Daoy (cell line): ENCODE results near the gene PIEZO1. TPM values are rescaled to one million over a fixed set of nuclear protein-coding genes. Genes with fewer than 3 reads are reported as not detected.

ENCODE experiments used
- DNase-seq: peaks from one replicate; pipeline ENCODE4 v3.0.0-alpha.2; 2015; ENCODE audit warnings: low read depth
- total RNA-seq: library from RNA; depleted of rRNA; stranded (reverse); fragments of >200 nt; shearing (Covaris generic); gene quantifications from 2 replicates; pipeline ENCODE4 v1.2.3, GENCODE V29; 2014

Gene PIEZO1
- total RNA-seq, 1 experiment from 2014 or later: 62.9 TPM

DNA sequence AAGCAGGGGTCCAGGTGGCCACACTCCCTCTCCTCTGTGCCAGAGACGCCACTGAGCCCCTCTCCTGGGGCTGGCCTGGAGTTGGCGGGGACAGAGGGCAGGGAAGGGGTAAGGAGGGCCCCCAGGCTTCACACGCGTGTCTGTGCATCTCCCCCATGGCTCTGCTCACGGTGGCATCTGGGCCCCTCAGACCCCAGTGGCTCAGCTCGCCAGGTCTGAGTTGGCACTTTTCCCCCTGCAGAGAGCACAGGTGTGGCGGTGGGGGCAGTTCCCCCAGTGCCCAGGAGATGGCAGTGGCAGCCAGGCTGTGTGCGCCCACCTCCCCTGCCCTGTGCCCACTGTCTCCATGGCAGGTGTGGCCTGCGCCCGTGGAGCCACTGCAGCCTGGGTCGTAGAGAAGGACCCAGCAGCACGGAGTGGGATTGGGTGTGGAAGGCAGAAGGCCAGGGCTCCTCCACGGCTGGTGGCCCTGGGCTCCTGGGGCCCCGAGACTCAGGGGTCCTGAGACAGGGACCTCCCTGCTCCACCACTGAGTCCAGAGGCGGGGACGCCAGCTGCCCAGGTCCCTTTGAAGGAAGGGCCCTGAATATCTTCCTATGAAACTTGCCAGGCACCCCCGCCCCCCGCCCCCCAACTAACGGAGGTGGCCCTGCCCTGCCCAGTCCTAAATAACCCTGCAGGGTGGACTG is 31.0 kb upstream of the PIEZO1 start:
- DNase-seq: peak; percentile 64

DNA sequence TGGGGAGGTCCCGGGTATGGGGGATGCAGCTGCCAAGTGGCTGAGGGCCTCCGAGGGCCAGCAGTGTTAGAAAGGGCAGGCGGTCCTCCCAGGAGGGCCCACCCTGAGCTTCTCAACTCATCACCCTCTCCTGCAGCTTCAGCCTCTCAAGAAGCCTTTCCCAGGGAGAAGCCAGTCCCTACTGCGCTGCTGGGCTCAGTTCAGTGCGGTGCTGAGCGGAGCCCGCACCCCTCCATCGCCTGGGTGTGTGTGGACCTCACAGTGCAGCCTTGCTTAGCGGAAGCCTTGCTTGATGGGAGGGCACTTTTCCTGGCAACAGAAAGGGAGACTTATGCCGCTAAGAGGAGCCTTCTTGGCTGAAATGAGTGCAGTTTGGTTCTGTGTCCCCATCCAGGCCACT is 30.2 kb upstream of the PIEZO1 start:
- DNase-seq: no peak

DNA sequence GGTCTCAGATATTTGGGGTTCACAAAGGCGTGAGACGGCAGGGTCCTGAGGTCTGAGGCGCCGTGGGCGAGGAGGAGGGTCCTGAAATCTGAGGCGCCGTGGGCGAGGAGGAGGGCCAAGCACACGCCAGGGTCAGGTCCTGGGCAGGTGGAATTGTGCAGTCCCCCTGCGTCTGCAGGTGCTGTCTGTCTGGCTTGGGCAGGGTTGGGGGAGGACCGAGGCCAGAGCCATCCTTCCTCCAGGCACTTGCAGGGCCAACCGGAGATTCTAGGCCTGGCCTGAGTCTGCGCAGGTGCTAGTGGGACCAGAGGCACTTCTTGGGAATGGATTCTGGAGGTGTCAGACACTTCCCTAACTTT is 29.1 kb upstream of the PIEZO1 start:
- DNase-seq: no peak

DNA sequence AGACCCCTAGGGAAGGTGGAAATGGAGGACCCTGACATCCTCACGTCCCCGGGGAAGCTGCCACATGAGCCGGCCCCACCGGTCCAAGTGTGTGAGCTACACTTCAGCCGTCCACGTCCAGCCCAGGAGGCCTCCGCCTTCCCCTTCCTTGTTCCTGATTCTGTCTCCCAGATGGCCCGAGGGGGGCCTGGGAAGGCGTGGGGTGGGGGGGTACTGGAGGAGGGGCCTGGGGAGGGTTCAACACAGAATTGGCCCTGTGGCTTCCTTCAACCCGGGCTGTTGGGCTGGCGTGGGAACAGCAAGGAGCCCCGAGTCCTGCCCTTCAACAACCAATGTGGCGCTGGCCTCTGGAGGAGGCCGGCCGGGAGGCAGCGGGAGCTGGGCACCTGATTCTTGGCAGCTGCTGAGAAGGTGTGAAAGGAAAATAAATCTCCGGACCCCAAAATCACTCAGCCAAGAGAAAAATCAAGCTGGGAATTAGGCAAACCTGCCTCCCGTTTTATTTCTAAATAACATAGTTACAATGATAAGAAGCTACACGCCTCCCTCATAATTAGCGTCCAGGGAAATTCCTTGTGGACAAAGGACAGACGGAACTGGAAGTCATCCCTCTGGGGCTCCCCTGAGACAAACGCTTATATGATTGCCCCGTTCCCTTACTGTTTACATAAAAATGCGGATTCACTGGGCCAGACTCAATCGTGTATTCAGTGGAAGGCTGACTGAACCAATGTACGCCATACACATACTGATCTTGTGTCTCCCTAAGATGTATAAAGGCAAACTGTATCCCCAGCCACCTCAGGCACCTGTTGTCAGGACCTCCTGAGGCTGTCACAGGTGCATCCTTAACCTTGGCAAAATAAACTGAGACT is 28.5 kb upstream of the PIEZO1 start:
- no peak for DNase-seq

GRCh38 chr16:88812513-88813268 is 27.7 kb upstream of the PIEZO1 start:
- peak; percentile 41 for DNase-seq

DNA sequence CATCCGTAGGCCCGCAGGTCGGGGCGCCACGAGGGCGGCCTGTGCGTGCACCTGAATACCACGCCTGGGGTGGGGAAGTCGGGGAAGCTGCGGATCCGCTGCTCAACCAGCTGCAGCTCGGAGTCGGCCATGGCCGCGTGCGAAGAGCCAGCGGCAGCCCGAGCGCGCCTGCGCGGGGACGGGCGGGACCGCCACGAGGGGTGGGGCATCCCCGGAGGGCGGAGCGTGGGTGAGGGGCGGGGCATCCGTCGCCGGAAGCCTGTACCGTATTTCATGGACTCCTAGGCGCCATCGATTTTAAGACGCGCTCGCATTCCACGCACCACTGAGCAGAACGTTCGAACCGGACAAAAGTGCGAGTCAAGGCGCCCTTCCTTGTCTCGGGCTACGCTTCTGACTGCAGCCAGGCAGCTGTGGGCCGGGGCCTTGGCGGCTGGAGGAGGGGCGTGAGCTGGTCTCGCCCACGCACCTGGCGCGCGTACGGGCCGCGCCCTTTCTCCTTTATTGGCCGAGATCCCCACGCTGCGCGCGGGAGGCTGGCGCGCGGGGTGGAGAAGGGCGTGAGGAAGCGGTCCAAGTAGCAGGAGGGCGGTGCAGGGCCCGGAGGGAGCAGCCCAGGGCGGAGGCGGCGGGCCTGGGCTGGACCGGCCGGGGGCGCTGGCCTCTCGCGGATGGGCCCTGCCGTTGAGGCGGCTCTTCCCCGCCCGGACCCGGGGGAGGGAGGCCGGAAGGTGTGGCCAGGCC is 26.9 kb upstream of the PIEZO1 start, which contains the start of gene APRT:
Gene APRT, minus strand, starts transcription at position 160 of the 744 bp plus-strand sequence. Its CDS starts 29 bp downstream, at position 131.
- DNase-seq: peak; percentile 94

DNA sequence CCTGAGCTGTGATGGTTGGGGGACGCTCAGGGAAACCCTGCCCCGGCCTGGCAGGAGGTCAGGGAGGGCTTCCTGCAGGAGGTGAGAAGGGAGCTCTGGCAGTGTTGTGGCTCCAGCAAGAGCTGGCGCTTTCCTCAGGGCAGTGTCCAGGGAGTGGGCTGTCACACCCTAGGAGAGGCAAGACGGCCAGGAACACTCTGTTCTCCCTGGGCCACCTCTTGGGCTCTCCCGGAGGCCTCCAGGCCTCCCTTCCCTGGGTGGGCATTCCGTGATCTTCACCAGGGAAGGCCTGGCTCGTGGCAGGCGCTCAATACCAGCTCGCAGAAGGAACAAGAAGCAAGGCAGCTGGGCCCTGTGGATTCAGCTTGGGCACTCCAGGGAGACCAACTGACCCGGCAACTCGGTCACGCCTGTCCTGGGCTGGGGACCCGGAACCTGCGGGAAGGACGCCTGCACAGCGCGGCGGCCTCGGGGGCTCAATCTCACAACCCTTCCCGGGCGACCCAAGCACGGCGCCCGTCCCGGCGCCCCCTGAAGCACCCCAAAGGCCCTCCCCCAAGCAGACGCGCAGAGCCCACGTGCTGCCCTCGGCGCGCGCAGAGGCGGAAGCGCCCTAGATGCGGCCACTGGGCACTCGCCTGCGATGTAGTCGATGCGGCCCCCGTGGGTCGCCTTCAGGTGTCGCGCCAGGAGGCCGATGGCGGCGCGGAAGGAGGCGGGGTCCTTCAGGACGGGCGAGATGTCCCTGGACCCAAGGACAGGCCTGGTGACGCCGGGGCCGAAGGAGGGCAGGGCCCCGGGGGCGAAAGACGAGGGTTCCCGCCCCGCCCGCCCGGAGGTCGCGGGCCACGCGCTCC is 26.1 kb upstream of the PIEZO1 start:
- DNase-seq: peak; percentile 85

DNA sequence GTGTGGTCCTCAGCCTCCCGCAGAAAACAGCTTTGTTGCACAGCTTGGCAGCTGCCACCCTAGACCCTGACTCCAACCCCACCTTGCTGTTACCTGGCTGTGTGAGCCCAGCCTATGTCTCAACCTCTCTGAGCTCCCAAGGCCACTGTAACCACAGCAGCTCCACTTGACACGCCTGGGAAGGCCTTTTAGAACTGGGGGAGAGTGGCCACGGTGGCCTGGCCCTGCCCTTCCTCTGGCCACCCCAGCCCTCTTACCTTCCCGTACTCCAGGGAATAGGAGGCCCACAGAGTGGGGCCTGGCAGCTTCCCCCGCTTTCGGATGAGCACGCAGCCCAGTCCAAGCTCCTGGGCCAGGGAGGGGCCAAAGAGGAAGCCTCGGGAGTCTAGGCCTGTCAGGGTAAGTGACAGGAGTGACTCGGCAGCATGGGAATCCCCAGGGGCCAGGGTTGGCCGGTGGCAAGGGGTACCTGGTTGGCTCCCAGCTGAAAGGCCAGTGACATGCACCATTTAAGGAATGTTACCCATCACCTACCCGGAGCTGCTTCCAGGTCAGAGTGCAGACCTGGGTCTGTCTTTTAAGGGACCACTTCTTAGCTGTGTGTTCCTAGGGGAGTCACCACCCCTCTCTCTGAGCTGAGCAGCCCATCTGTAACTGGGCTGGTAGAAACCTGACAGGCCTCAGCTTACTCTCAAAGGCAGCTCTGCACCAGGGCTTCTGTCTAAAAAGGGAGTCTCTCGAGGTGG is 25.3 kb upstream of the PIEZO1 start:
- no peak for DNase-seq

GRCh38 chr16:88809676-88810165 is 24.7 kb upstream of the PIEZO1 start:
- no peak for DNase-seq

GRCh38 chr16:88809068-88809675 is 24.2 kb upstream of the PIEZO1 start:
- DNase-seq: no peak

DNA sequence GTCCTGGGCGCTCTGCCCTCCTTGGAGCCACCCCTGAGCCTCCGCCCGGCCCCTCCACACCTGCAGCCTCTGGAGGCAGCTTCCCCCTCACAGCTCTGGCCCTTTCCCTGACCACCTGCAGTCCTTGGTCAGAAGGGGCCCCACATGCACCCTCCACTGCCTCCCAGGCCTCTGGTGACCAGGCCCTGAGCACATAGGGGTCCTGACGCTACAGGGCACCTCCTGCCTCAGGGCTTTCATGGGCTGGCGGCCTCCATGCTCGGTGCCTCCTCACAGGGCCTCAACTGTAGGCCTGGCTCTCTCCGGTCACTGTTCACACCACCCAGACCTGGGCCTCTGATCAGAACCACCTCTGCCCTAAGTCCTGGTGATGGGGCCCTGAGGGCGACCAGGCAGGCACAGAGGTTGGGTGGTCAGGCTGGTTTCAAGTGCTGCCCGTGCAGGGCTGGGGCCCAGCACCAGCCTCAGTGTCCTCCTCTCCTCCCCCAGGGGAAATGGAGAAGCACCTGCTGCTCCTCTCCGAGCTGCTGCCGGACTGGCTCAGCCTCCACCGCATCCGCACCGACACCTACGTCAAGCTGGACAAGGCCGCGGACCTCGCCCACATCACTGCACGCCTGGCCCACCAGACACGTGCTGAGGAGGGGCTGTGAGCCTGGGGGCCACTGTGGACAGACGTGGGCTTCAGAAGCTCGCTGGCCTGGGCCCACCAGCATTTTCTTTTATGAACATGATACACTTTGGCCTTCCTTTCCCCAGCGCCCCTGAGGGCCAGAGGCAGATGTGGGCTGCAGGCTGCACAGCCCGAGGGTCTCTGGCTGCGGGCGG is 22.8 kb upstream of the PIEZO1 start:
- DNase-seq: no peak

- no peak for DNase-seq
These were observed 22.2 kb upstream of the PIEZO1 start for GRCh38 chr16:88807142-88807625.

GRCh38 chr16:88806491-88807111 is 21.6 kb upstream of the PIEZO1 start:
- DNase-seq: no peak

DNA sequence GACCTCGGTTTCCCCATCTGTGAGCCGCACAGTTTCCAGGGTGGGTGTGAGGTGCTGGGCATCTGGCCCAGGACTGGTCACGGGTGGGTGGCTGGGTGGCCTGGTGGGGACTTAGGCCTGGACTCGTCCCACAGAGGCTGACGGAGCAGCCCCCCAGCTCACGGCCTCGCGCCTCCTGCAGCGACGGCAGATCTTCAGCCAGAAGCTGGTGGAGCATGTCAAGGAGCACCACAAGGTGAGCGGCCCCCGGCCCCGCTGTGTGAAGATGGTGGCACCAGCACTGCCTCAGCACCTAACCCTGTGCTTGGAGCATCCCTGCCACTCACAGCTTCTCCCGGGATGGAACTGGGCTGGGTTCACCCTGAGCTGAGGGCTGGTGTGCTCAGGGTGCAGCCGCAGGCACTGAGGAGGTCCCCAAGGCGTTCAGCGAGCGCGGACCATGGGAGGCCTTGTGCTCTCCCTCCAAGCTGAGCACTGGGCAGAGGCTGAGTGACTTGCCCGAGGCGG is 20.9 kb upstream of the PIEZO1 start:
- no peak for DNase-seq

GRCh38 chr16:88805340-88805715 is 20.3 kb upstream of the PIEZO1 start:
- no peak for DNase-seq

DNA sequence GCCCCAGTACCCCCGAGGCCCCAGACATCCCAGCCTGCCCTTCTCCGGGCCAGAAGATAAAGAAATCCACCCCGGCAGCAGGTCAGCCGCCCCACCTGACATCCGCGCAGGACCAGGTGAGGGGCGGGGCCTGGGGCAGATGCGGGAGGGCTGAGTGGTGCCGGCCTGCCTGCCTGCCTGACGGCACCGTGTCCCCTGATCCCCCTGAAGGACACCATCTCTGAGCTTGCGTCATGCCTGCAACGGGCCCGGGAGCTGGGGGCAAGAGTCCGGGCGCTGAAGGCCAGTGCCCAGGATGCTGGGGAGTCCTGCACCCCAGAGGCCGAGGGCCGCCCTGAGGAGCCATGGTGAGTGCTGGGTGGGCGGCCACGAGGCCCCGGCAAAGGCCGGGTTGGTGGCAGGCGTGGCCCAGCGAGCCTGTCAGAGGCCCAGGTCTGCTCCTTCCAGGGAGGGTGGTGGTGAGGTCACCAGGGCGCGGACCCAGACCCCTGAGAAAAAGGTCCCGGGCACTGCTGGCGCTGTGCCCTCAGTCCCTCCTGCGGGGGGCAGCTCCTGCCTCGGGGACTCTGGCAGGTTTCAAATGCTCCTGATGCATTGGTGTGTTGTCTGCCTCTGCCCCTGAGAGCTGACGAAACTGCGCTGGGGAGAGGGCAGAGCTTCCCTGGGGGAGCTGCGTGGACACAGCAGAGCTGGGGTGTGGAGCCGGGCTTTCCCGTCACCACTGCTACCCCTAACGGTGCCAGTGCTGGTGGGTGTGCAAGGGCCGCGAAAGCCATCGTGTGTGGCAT is 19.7 kb upstream of the PIEZO1 start:
- no peak for DNase-seq

DNA sequence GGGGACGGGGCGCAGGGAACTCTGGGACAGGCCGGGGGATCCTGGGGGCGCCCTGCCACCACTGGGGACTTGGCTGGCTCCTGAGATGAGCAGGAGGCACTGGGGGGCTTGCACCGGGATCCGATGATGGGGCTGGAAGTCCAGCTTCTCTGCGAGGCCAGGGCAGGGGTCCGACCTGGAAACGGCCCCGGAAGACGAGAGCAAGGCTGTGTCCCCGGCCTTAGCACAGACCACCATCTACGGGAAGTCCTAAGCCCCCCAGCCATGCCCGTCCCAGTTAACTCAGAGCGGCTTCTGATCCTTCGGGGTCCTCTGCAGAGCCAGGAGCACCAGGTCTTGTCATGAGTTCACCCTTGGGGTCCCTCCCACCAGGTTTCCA is 19.1 kb upstream of the PIEZO1 start:
- DNase-seq: no peak
